K562 (cell line): ENCODE measurements around the gene AJM1. TPM values are rescaled to one million over a fixed set of nuclear protein-coding genes. Genes with fewer than 3 reads are reported as not detected.

Experiments
- ASH1L ChIP-seq: fragments of 450-650 bp; IDR thresholded peaks from 2 replicates; pipeline ENCODE4 v1.6.1; 2018; ENCODE audit warnings: borderline replicate concordance, mild to moderate bottlenecking, low read depth; ENCODE audit not compliant: partially characterized antibody
- CBX1 ChIP-seq: sonication (generic); IDR thresholded peaks from 2 replicates; pipeline ENCODE4 v1.6.1; 2016; ENCODE audit warnings: antibody characterized with exemption, low read depth, mild to moderate bottlenecking
- CREB3L1 ChIP-seq: fragments of 450-650 bp; IDR thresholded peaks from 2 replicates; pipeline ENCODE4 v1.6.1; 2014; ENCODE audit warnings: low read depth, mild to moderate bottlenecking, moderate library complexity, borderline replicate concordance
- GTF2A2 ChIP-seq: IDR thresholded peaks from 2 replicates; pipeline ENCODE4 v1.6.1; 2016; ENCODE audit warnings: mild to moderate bottlenecking, missing genetic modification characterization, missing compliant biosample characterization
- MXD1 ChIP-seq: fragments of 250-450 bp; sonication (Bioruptor Pico); IDR thresholded peaks from 2 replicates; pipeline ENCODE4 v1.8.0; 2021; ENCODE audit warnings: borderline replicate concordance, mild to moderate bottlenecking, moderate library complexity; ENCODE audit not compliant: poor library complexity, severe bottlenecking
- NR1H2 ChIP-seq: sonication (generic); formaldehyde crosslinking; IDR thresholded peaks from 2 replicates; pipeline ENCODE4 v1.4.0; 2020; ENCODE audit warnings: mild to moderate bottlenecking, missing genetic modification reagents
- POLR2B ChIP-seq: fragments of 450-650 bp; IDR thresholded peaks from 2 replicates; pipeline ENCODE4 v1.6.1; 2018; ENCODE audit warnings: low read depth; ENCODE audit not compliant: partially characterized antibody
- PRDM10 ChIP-seq: fragments of 450-650 bp; IDR thresholded peaks from 2 replicates; pipeline ENCODE4 v1.6.1; 2018; ENCODE audit not compliant: partially characterized antibody
- PRMT5 ChIP-seq: sonication (generic); formaldehyde crosslinking; IDR thresholded peaks from 2 replicates; pipeline ENCODE4 v1.5.0; 2020; ENCODE audit warnings: missing genetic modification reagents
- PURB ChIP-seq: sonication (generic); formaldehyde crosslinking; IDR thresholded peaks from 2 replicates; pipeline ENCODE4 v1.9.0; 2021; ENCODE audit warnings: low read depth, mild to moderate bottlenecking, missing genetic modification reagents
- WHSC1 ChIP-seq: IDR thresholded peaks from one replicate; pipeline ENCODE4 v1.6.1; 2012; ENCODE audit warnings: low read length, control low read depth, inconsistent platforms
- ZNF224 ChIP-seq: sonication (generic); formaldehyde crosslinking; IDR thresholded peaks from 2 replicates; pipeline ENCODE4 v1.8.0; 2022; ENCODE audit warnings: mild to moderate bottlenecking, missing genetic modification reagents
- ZNF311 ChIP-seq: fragments of 250-450 bp; sonication (Bioruptor Pico); IDR thresholded peaks from 2 replicates; pipeline ENCODE4 v1.4.0; 2020; ENCODE audit warnings: mild to moderate bottlenecking, moderate library complexity
- ZNF518B ChIP-seq: fragments of 250-450 bp; sonication (Bioruptor Pico); IDR thresholded peaks from 2 replicates; pipeline ENCODE4 v1.5.0; 2021; ENCODE audit warnings: mild to moderate bottlenecking, moderate library complexity
- ZNF589 ChIP-seq: fragments of 200-800 bp; sonication (Bioruptor generic); IDR thresholded peaks from 2 replicates; pipeline ENCODE4 v1.6.1; 2016; ENCODE audit warnings: low read depth, missing genetic modification characterization, missing compliant biosample characterization
- ZNF740 ChIP-seq, 3 experiments: fragments of 200-800 bp in 1 of 3; sonication (Bioruptor generic) in 1 of 3; sonication (generic) in 1 of 3; formaldehyde crosslinking in 1 of 3; IDR thresholded peaks; 2 replicates each; pipeline versions ENCODE4 v1.6.1 to v1.8.0; 2016 to 2022; ENCODE audit warnings: mild to moderate bottlenecking in 2 of 3, missing compliant biosample characterization in 2 of 3, missing genetic modification characterization in 2 of 3, missing genetic modification reagents in 1 of 3
- polyA plus RNA-seq, 8 experiments: library from polyadenylated mRNA; depleted of rRNA in 4 of 8; stranded (reverse) in 5 of 8; unstranded in 3 of 8; fragments of >200 nt; fragmentation: Nextera tagmentation in 2 of 8; fragmentation: Illumina TruSeq in 1 of 8; extraction: Ambion mirVana in 2 of 8; extraction: Trizol in 1 of 8; gene quantifications; 2 replicates each; pipeline versions ENCODE4 v1.2.1 to v1.2.3, GENCODE V29; 2011 to 2014; ENCODE audit warnings: inconsistent platforms in 1 of 8, missing spikeins in 1 of 8
- total RNA-seq, 7 experiments: library from RNA; depleted of rRNA in 6 of 7; stranded (reverse); fragments of >200 nt in 6 of 7; fragmentation: Illumina TruSeq in 2 of 7; extraction: Trizol in 2 of 7; gene quantifications; 2 replicates each; pipeline versions ENCODE4 v1.2.1 to v1.2.3, GENCODE V29; 2011 to 2021; ENCODE audit warnings: low replicate concordance in 1 of 7

AJM1 gene
- total and polyA plus RNA-seq, 9 of the 15 experiments (the other 6 are each of a cell fraction or from before 2014, with no cell fraction given) = 0.01 to 3.7 (median 0.65) TPM; not detected in 1

- TF ChIP-seq ASH1L = no peak
- no peak for TF ChIP-seq CBX1
- TF ChIP-seq ZNF589 (CRISPR knock-in tag) = no peak
- TF ChIP-seq NR1H2 (CRISPR knock-in tag) = no peak
- peak; percentile 10 for TF ChIP-seq POLR2B
- TF ChIP-seq PRDM10 = no peak
- no peak for TF ChIP-seq GTF2A2 (tag)
- no peak for TF ChIP-seq ZNF224
- no peak for TF ChIP-seq ZNF518B (CRISPR knock-in tag)
- no peak for TF ChIP-seq WHSC1
- TF ChIP-seq MXD1 (CRISPR knock-in tag) = peak; percentile 74
- no peak for TF ChIP-seq PURB (CRISPR knock-in tag)
- TF ChIP-seq PRMT5 (CRISPR knock-in tag) = no peak
- no peak for TF ChIP-seq ZNF311 (CRISPR knock-in tag)
- no peak for TF ChIP-seq CREB3L1
- TF ChIP-seq ZNF740 (CRISPR knock-in tag; IDR thresholded peaks at IDR 0.05) = no peak
- no peak for TF ChIP-seq ZNF740 (tag; IDR thresholded peaks at IDR 0.05)
These were observed 40.0 kb downstream of the AJM1 start (continued) for GRCh38 chr9:136882109-136882946.
